ENCODE measurements around the gene P4HA2. TPM values are rescaled to one million over a fixed set of nuclear protein-coding genes. Genes with fewer than 3 reads are reported as not detected.

The P4HA2 gene
- total RNA-seq, 1 donor from 2014 or later, result 75.7 TPM

DNA sequence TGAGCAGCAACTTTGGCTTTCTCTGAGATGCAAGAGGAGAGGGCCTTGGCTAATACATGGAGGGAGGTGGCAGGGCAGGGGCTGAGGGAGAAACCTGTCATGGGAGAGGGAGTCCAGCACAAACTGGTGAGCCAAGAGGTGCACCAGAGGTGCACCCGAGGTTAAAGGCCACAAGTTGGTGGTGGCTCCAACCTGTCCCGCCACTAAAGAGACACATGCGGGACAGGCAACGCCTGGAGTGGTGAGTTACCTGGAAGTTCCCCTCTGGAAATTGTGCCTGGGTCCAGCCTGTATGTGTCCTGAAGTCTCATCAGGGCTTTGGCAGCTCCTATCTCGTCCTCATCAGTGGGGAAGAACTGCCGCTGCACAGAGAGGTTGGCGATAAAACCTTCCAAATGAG is 14.0 kb downstream of the P4HA2 start:
- DNase-seq (no peak), ATAC-seq (no peak)
- H3K27me3 ChIP-seq (ENCODE audit: low read depth), result no peaks in the 10 kb centered on the region
- peaks cover 13% of the 10 kb centered on the region for H3K4me1 ChIP-seq
- no peak overlapping the region for H3K4me3 ChIP-seq
- intact Hi-C loops (cut with DNase I), result no loop called here
- no peak overlapping the region for H3K27ac ChIP-seq
- no peaks in the 10 kb centered on the region for H3K9me3 ChIP-seq
- H3K36me3 ChIP-seq, result peaks cover 69% of the 10 kb centered on the region
- TF ChIP-seq, protein P1, sequence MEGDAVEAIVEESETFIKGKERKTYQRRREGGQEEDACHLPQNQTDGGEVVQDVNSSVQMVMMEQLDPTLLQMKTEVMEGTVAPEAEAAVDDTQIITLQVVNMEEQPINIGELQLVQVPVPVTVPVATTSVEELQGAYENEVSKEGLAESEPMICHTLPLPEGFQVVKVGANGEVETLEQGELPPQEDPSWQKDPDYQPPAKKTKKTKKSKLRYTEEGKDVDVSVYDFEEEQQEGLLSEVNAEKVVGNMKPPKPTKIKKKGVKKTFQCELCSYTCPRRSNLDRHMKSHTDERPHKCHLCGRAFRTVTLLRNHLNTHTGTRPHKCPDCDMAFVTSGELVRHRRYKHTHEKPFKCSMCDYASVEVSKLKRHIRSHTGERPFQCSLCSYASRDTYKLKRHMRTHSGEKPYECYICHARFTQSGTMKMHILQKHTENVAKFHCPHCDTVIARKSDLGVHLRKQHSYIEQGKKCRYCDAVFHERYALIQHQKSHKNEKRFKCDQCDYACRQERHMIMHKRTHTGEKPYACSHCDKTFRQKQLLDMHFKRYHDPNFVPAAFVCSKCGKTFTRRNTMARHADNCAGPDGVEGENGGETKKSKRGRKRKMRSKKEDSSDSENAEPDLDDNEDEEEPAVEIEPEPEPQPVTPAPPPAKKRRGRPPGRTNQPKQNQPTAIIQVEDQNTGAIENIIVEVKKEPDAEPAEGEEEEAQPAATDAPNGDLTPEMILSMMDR (IDR thresholded peaks at IDR 0.05), result no peak

GRCh38 chr5:132211787-132212186 is 15.9 kb downstream of the P4HA2 start:
- peaks cover 73% of the 10 kb centered on the region for H3K36me3 ChIP-seq
- TF ChIP-seq, protein P1 (IDR thresholded peaks at IDR 0.05), result no peak
- no peak overlapping the region for H3K27ac ChIP-seq
- intact Hi-C loops (cut with DNase I), result no loop called here
- H3K4me1 ChIP-seq, result peaks cover 13% of the 10 kb centered on the region
- no peak for DNase-seq
- ATAC-seq, result no peak
- no peaks in the 10 kb centered on the region for H3K27me3 ChIP-seq (ENCODE audit: low read depth)
- H3K9me3 ChIP-seq, result no peaks in the 10 kb centered on the region
- H3K4me3 ChIP-seq, result no peak overlapping the region

DNA sequence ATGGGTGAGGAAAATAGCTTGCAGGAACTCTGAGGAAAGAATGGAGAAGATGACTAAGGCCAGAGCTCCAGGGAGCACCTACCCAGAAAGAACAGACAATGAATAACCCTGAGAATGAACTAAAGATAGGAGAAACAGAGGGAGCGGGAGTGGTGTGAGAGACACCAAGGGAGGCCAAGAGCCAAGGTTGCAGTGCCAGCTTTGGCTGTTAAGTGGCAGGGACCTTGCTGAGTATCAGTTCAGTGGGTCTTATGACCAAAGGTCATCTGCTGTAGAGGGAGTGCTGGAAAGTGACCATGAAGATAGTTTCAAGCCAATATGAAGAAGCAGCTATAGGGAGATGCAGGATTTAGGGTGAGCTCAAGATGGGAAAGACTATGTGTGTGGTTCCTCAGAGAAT is 16.7 kb downstream of the P4HA2 start:
- intact Hi-C loops (cut with DNase I), result no loop called here
- Histone ChIP-seq H3K27me3 (ENCODE audit: low read depth) (no peaks in the 10 kb centered on the region), H3K4me3 (no peak overlapping the region), H3K4me1 (peaks cover 21% of the 10 kb centered on the region), H3K27ac (no peak overlapping the region), H3K9me3 (no peaks in the 10 kb centered on the region), H3K36me3 (peaks cover 69% of the 10 kb centered on the region)
- ATAC-seq (no peak), DNase-seq (no peak)
- TF ChIP-seq, protein P1 (IDR thresholded peaks at IDR 0.05), result no peak

DNA sequence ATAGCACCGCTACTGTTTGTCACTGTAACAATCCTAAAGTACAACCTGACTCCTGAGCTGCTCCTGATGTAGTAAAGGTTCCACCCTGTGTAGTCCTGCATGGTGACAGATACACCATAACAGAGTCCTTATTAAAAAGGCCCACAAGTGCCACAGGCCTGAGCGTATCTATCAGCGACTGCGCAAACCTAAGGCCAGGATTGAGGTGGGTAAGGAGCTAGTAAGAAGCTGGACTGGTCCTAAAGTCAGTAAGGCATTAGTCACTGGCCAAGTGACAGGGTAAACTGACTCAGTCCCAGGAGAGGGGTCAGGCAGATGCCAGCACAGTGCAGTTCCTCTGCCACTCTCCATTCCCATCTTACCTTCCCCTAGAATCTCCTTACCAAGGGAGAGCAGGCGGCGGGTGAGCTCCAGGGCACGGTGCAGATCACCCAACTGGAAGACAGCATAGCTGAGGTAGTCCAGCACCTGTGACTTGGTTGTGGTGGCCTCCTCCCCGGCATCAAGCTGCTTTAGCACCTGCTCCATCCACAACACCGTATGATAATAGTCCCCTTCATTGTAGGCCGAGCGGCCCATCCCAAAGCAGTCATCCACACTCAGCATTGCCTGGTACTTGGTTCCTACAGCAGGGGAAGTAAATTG is 17.6 kb downstream of the P4HA2 start:
- Histone ChIP-seq H3K36me3 (peaks cover 71% of the 10 kb centered on the region), H3K4me3 (no peak overlapping the region), H3K27ac (no peak overlapping the region), H3K9me3 (no peaks in the 10 kb centered on the region), H3K27me3 (ENCODE audit: low read depth) (no peaks in the 10 kb centered on the region), H3K4me1 (peaks cover 28% of the 10 kb centered on the region)
- intact Hi-C loops (cut with DNase I), result no loop called here
- TF ChIP-seq, protein P1 (IDR thresholded peaks at IDR 0.05), result no peak
- DNase-seq (no peak), ATAC-seq (no peak)

DNA sequence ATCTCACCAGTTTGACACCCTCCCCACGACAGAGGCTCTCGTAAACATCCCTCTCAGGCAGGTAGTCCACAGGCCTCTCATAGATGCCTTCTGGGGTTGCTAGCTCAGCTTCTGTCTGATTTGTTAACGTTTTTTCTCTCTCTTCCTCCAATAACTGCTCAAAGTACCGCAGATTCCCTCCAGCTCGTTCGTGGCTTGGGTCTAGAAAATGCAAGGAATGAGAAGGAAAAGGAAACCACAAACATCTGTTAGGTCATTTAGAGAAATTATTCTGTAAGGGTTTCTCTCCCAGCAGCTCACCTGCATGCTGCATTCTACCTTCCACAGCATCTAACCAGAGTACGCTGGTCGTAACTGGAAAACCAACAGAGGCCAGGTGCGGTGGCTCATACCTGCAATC is 18.5 kb downstream of the P4HA2 start:
- no peaks in the 10 kb centered on the region for H3K27me3 ChIP-seq (ENCODE audit: low read depth)
- H3K36me3 ChIP-seq, result peaks cover 80% of the 10 kb centered on the region
- no peaks in the 10 kb centered on the region for H3K9me3 ChIP-seq
- no peak for ATAC-seq
- intact Hi-C loops (cut with DNase I), result no loop called here
- no peak overlapping the region for H3K4me3 ChIP-seq
- no peak overlapping the region for H3K27ac ChIP-seq
- TF ChIP-seq, protein P1 (IDR thresholded peaks at IDR 0.05), result no peak
- peaks cover 25% of the 10 kb centered on the region for H3K4me1 ChIP-seq
- DNase-seq, result no peak

Data from lower lobe of right lung (tissue), 2 donors.